GM13977 (cell line): ENCODE data around the gene PIF1.

Source experiments
- DNase-seq: peaks from one replicate; pipeline ENCODE4 v3.0.0; 2012; ENCODE audit warnings: low spot score
- CTCF ChIP-seq: IDR thresholded peaks from 2 replicates; pipeline ENCODE4 v1.5.1; 2012; ENCODE audit warnings: mild to moderate bottlenecking, control low read depth; ENCODE audit not compliant: insufficient read depth; ENCODE audit errors: extremely low read depth, missing control alignments
- in situ Hi-C: fragments of 300-500 bp; cut with MboI; formaldehyde crosslinking; loops from one replicate; pipeline ENCODE4 v1.12.0; 2022; ENCODE audit warnings: low sequenced_read_pairs, low pct_unique_long_range_greater_than_20kb, mixed read lengths, inconsistent platforms; ENCODE audit not compliant: unreplicated experiment

The PIF1 gene

GRCh38 chr15:64776402-64776786 lies 49.1 kb downstream of the PIF1 start:
- no peak for DNase-seq
- in situ Hi-C loops: no loop called here
- no peak for TF ChIP-seq CTCF

GRCh38 chr15:64775551-64776401 lies 49.7 kb downstream of the PIF1 start, which contains the start of gene RBPMS2:
RBPMS2 (minus strand) TSS chr15:64775589; CDS start chr15:64775319, 270 bp downstream.
- in situ Hi-C loops: no loop called here
- peak; percentile 71 for DNase-seq
- no peak for TF ChIP-seq CTCF

GRCh38 chr15:64774629-64775493 lies 50.6 kb downstream of the PIF1 start:
- TF ChIP-seq CTCF: no peak
- peak; percentile 54 for DNase-seq
- in situ Hi-C loops: no loop called here

- in situ Hi-C loops: no loop called here
- no peak for TF ChIP-seq CTCF
- no peak for DNase-seq
These were observed 51.3 kb downstream of the PIF1 start for GRCh38 chr15:64774037-64774628.

- no peak for DNase-seq
- TF ChIP-seq CTCF: no peak
- in situ Hi-C loops: no loop called here
These were observed 51.8 kb downstream of the PIF1 start for GRCh38 chr15:64773606-64774005.

- in situ Hi-C loops: no loop called here
- DNase-seq: no peak
- no peak for TF ChIP-seq CTCF
These were observed 52.5 kb downstream of the PIF1 start for GRCh38 chr15:64772964-64773363.
